ENCODE data around the gene MYO3B.
"Not testable (repeated sequence)": the region's sequence is repeated elsewhere in the genome, so short reads cannot be mapped to it uniquely, and the experiment has no call there.

MYO3B gene

DNA sequence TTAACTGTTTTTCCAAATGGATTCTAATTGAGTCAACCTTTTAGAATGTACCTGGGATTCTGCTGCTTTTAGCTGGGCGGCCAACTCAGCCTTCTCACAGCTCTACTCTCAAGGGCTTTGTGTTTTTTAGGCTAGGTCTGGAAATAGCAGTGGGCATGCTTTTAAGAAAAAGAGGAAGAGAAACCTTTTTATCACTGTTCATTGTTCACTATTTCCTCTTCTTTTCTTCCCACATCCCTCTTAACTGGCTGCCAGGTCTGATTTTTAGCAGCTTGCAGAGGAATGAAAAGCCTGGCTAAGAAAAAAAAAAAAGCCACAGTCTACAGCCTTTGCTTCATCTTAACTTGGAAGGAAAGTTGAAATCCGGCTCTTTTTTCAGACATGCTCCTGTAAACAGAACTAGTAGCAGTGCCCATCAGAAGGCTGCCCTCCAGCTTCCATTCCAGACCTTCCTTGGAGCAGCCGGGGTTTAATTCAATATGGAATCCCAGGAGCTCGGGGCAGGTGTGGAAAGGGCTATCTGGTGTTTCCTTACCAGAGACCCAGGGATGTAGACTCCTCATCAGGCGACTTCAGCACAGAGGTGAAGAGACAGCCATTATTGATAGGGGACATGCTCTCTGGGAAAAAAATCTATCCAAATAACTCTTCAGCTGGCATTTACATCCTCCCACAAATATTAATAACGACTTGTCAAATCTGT is 230.7 kb downstream of the MYO3B start:
- no peak overlapping the region for H3K4me3 ChIP-seq (ENCODE audit: low read depth, low read length)

DNA sequence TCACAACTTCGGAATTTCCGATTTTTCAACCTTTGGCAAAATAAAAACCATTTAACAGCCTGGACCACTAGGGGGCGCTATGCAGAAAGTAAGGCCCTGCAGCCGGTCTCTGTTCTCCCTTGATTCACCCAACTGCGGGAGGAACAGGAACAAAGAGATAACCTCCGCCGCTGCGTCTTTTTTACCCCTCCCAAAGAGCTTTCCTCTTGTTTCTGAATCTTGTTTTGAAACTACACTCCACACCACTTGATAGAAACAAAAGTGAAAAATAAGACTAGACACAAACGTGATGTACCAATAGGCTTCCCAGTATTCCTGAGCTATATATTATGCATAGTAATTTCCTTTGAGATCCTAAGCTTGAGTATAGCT is 231.2 kb downstream of the MYO3B start:
- H3K4me3 ChIP-seq (ENCODE audit: low read depth, low read length) = no peak overlapping the region

GRCh38 chr2:170411660-170412059 is 233.7 kb downstream of the MYO3B start:
- no peak overlapping the region for H3K4me3 ChIP-seq (ENCODE audit: low read depth, low read length)

GRCh38 chr2:170420961-170421687 is 243.2 kb downstream of the MYO3B start:
- H3K4me3 ChIP-seq (ENCODE audit: low read depth, low read length) = no peak overlapping the region

- H3K4me3 ChIP-seq (ENCODE audit: low read depth, low read length) = no peak overlapping the region
Measured at GRCh38 chr2:170423919-170424318, 246.0 kb downstream of the MYO3B start.

DNA sequence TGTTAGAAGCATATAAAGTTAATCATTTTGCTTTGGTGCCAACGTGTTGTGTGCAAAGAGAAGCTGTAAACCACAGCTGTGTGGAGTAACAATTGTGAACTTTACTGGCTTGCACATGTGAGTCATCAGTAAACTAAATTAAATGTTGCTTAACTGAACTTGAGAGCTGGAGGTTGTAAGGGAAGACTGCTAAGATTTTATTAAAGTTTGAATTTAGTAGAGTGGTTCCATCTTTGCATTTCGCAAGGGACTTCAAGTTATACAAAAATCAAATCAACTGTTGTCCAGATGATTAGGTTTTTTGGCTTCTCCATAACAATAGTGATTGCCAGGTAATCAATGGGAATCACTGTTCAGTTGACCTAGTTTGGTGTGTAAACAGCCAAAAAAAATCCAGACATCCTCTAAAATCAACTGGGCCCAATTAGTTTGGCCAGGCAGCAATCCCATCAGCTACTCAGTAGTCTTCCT is 247.4 kb downstream of the MYO3B start:
- no peak overlapping the region for H3K4me3 ChIP-seq (ENCODE audit: low read depth, low read length)

- H3K4me3 ChIP-seq (ENCODE audit: low read depth, low read length) = no peak overlapping the region
Measured at GRCh38 chr2:170428868-170429267, 250.9 kb downstream of the MYO3B start.

GRCh38 chr2:170432823-170433222 is 254.9 kb downstream of the MYO3B start:
- no peak overlapping the region for H3K4me3 ChIP-seq (ENCODE audit: low read depth, low read length)

DNA sequence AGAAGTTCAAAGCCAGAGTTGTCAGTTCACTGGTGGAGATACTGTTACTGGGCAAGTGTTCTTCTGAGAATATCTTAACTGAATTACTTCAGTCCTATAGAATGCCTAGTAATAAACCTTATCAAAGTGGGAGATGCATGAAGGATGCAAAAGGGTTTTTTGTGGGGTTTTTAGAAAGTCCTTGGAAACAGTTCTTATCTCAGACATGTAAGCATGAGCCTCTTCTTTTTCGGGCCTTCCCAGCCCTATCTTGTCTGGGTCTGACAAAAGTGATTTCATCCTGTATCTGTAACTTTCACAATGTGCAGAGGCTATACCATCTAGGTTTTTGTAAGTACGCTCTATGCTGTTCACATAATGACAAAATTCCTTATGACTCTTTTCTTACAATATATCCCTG is 255.5 kb downstream of the MYO3B start:
- H3K4me3 ChIP-seq (ENCODE audit: low read depth, low read length) = no peak overlapping the region

- not testable (repeated sequence) for H3K4me3 ChIP-seq (ENCODE audit: low read depth, low read length)
Measured at GRCh38 chr2:170434396-170434795, 256.4 kb downstream of the MYO3B start.

DNA sequence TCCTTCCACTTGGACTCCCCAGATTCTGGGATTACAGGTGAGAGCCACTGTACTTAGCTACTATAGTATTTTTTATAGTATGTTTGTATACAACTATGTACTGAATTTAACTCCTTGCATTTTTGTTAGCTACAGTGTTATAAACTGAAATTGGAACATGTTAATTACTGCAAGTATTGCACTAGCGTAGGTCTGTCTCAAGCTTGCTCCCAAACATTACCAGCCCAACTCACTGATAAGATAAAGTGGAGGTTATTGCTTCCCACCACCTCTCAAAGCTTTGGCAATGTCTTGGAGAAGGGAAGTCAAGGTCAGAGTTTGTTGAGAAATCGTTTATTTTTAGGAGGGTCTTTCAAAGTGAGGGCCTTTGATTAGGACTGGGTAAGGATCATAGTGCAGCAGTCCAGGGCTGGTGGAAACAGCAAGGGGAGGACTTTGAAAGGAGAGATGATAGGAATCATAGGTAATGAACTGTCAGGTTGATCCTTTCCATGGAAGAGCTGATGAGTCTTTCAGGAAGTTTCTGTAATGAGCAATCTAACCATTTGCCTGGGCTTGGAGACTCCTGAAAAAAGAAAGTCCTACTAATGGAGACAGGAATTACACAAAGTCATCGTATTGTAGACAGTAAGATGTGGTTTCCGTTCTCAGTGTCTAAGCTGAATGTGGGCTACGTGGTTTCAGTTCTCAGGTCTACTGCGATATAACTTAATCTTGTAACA is 257.1 kb downstream of the MYO3B start:
- no peak overlapping the region for H3K4me3 ChIP-seq (ENCODE audit: low read depth, low read length)

DNA sequence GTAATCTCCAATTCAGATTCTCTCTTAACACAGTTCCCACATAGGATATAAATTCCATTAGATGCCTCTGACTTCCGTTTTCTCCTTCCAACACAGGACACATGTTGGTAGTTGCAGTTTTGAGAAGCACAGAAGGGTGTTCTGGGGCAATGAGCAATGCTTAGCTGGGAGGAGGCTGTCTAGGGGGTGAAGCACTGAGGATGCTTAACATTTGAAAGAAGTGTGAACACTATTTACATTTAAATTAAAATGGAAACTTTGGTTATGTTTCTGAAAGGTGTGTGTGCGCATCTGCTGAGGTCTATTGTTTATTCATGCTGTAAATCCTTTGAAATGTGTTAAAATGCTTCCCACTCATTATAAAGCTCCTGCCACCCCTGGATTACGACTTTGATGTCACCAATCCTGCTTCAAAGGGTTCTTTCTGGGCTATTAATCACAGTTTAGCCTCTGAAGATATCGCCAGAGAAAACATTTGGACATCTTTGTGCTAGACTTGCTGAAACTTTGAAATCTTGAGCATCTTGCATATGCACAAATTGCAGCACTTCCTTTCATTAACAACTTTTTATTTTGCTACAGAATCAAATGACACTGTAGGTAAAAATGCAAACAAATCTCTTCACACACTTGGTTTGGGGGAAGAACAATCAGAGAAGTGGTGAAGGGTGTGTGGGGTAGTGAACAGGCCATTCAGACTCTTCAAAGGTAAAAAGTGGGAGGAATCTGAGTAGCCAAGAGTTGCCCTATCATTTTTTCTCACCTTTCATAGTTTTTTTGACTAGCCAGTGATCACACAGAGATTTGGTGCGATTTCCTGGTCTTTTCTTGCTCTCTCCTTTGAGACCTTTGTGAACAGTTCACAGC is 258.4 kb downstream of the MYO3B start:
- no peak overlapping the region for H3K4me3 ChIP-seq (ENCODE audit: low read depth, low read length)

GRCh38 chr2:170446078-170446477 is 268.1 kb downstream of the MYO3B start:
- no peak overlapping the region for H3K4me3 ChIP-seq (ENCODE audit: low read depth, low read length)

- H3K4me3 ChIP-seq (ENCODE audit: low read depth, low read length) = no peak overlapping the region
Measured at GRCh38 chr2:170449034-170449433, 271.1 kb downstream of the MYO3B start.

- H3K4me3 ChIP-seq (ENCODE audit: low read depth, low read length) = no peak overlapping the region
Measured at GRCh38 chr2:170454471-170455372, 276.8 kb downstream of the MYO3B start.

DNA sequence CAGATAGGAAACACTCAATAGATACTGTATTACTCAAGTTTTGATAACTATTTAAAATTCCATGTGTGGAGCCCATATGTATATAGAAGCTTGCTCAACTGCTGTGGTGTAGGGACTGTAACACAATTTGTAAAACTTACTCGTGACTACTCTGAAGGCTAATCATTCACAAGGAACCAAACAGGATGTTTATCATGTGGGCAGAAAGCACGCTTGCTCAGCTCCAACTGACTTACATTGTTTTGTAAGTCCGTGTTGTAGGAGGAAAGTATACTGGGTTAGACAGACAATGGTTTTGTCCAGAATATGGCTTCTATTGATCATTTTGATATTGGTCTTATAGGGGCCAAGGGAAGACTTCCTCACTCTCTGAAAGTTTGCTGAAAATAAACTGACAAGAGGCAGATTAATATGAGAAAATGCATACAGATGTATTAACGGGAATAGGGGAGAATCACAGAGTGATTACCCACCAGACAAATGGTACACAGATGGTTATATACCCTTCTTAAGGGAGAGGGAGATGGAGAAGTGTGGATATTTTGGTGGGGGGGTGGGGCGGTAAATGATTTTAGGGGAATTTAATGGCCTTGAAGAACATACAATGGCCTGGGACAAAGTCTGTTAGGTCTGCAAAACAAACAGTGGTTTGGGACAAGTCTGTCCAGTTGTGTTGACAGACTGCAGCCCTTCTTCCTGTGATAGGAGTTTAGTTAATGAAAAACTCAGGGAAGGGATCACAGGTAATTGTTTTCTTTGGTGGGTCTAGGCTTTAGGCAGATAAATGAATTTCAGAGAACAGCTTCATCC is 277.9 kb downstream of the MYO3B start:
- no peak overlapping the region for H3K4me3 ChIP-seq (ENCODE audit: low read depth, low read length)

- no peak overlapping the region for H3K4me3 ChIP-seq (ENCODE audit: low read depth, low read length)
Measured at GRCh38 chr2:170456914-170457313, 279.0 kb downstream of the MYO3B start.

DNA sequence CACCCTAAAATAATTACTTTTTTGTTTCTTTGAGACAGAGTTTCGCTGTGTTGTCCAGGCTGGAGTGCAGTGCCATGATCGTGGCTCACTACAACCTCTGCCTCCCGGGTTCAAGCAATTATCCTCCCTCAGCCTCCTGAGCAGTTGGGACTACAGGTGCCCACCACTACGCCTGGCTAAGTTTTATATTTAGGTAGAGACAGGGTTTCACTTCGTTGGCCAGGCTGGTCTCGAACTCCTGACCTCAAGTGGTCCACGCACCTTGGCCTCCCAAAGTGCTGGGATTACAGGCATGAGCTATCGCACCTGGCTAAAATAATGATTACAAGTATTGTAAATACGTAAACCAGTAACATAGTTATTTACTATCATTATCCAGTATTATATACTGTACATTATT is 279.8 kb downstream of the MYO3B start:
- H3K4me3 ChIP-seq (ENCODE audit: low read depth, low read length) = no peak overlapping the region

DNA sequence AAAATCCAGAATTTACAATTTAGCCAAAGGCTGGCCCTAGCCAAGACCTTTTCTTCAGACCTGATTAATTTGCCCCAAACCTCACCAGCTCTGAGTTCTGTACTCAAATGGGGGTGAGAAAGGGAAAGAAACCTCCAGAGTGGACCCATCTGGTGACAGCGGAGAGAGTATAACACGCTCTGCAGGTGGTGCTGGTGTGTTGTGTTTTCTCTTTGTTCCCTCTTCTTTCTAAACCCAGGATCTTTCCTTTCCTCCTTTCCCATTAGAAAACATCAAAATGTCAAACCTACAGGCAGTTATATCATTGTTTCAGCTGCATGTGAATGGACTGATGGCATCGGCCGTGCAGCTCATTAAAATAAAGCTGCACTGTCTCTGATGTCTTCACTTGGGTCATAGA is 283.9 kb downstream of the MYO3B start:
- H3K4me3 ChIP-seq (ENCODE audit: low read depth, low read length) = no peak overlapping the region

All from iPS-11a (cell line).